ENCODE results near the gene DGKZ. TPM values are rescaled to one million over a fixed set of nuclear protein-coding genes. Genes with fewer than 3 reads are reported as not detected.
"Not testable (repeated sequence)": the region's sequence is repeated elsewhere in the genome, so short reads cannot be mapped to it uniquely, and the experiment has no call there.

DGKZ gene
- total RNA-seq, 1 donor from 2014 or later, result 78.8 TPM

DNA sequence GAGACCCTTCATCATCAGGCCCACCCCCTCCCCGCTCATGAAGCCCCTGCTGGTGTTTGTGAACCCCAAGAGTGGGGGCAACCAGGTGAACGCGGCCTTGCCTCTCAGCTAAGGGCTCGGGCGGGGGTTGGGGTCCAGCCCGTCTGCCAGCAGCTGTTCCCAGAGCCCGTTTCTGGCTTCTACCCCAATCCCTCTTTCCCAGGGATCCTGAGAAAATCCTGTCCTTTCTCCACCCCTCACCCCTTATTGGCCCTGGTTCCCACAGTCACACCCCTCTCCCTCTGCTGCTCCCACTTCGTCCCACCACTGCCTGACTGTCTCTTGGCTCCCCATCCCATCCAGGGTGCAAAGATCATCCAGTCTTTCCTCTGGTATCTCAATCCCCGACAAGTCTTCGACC, 24.8 kb downstream of the DGKZ start:
- Histone ChIP-seq H3K9me3 (no peaks in the 10 kb centered on the region), H3K4me3 (no peak overlapping the region), H3K4me1 (peaks cover 11% of the 10 kb centered on the region), H3K27me3 (no peaks in the 10 kb centered on the region), H3K36me3 (peaks cover 0 to 59% of the 10 kb centered on the region in 2 donors), H3K27ac (no peak overlapping the region)
- no peak for DNase-seq (ENCODE audit: extremely low spot score in 2 of 2)
- intact Hi-C loops (cut with DNase I), result no loop called here
- TF ChIP-seq, protein P1, sequence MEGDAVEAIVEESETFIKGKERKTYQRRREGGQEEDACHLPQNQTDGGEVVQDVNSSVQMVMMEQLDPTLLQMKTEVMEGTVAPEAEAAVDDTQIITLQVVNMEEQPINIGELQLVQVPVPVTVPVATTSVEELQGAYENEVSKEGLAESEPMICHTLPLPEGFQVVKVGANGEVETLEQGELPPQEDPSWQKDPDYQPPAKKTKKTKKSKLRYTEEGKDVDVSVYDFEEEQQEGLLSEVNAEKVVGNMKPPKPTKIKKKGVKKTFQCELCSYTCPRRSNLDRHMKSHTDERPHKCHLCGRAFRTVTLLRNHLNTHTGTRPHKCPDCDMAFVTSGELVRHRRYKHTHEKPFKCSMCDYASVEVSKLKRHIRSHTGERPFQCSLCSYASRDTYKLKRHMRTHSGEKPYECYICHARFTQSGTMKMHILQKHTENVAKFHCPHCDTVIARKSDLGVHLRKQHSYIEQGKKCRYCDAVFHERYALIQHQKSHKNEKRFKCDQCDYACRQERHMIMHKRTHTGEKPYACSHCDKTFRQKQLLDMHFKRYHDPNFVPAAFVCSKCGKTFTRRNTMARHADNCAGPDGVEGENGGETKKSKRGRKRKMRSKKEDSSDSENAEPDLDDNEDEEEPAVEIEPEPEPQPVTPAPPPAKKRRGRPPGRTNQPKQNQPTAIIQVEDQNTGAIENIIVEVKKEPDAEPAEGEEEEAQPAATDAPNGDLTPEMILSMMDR (IDR thresholded peaks at IDR 0.05), result no peak
- TF ChIP-seq POLR2AphosphoS5 (IDR thresholded peaks at IDR 0.05; ENCODE audit: insufficient read depth in 1 of 2, low read depth in 1 of 2) (no peak), POLR2A (IDR thresholded peaks at IDR 0.05) (no peak)

DNA sequence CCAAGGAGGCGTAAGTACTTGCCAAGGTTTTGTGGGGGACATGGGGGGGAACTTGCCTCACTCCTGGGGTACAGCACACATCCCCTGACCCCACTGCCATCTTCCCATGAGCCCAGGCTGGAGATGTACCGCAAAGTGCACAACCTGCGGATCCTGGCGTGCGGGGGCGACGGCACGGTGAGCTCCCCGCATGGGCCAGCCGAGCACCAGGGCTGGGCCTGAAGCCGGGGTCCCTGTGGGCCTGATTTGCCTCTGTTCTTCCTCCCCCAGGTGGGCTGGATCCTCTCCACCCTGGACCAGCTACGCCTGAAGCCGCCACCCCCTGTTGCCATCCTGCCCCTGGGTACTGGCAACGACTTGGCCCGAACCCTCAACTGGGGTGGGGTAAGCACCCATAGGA, 25.2 kb downstream of the DGKZ start:
- H3K9me3 ChIP-seq; H3K4me3 ChIP-seq; H3K4me1 ChIP-seq; H3K27ac ChIP-seq; intact Hi-C loops (cut with DNase I); H3K27me3 ChIP-seq; DNase-seq (ENCODE audit: extremely low spot score in 2 of 2): not testable (repeated sequence)
- peaks cover 0 to 59% of the 10 kb centered on the region in 2 donors for H3K36me3 ChIP-seq

DNA sequence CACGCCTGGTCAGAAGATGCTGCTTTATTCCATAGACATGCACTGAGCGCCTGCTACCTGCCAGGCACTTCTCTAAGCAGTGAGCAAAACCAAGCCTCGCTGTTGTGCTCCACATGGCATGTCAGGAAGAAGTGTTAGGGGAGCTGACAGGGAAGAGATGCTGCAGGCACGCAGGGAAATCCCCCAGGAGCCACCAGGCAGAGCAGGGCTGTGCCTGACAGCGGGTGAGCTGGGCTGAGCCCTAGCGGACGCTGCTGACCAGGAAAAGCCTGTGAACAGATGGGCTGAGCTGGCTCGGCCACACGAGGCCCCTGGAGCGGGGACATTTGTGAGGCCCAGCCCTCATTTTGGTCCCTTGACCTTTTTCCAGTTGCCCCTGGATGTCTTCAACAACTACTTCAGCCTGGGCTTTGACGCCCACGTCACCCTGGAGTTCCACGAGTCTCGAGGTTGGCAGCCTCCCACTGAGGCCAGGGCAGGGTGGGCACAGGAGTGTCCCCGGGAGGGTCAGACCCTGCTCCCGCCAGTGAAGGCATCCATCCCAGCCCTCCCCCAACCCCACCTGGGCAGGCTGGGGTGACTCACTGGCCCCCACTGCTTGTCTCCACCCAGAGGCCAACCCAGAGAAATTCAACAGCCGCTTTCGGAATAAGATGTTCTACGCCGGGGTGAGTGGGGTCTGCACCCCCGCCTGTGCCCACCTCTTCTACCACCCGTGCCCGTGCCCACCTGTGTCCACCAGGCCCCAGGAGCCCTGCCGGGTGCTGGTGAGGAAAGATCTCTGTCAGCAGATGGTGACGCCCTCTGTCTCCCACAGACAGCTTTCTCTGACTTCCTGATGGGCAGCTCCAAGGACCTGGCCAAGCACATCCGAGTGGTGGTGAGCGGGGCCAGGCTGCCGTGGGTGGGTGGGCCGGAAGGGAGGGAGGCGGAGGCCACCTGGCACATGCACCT, 26.8 kb downstream of the DGKZ start:
- Histone ChIP-seq H3K4me3 (no peak overlapping the region), H3K9me3 (no peaks in the 10 kb centered on the region), H3K4me1 (no peaks in the 10 kb centered on the region), H3K27me3 (no peaks in the 10 kb centered on the region), H3K27ac (no peak overlapping the region), H3K36me3 (peaks cover 0 to 59% of the 10 kb centered on the region in 2 donors)
- intact Hi-C loops (cut with DNase I), result no loop called here
- TF ChIP-seq POLR2A (IDR thresholded peaks at IDR 0.05) (no peak), POLR2AphosphoS5 (IDR thresholded peaks at IDR 0.05; ENCODE audit: insufficient read depth in 1 of 2, low read depth in 1 of 2) (no peak)
- TF ChIP-seq, protein P1 (IDR thresholded peaks at IDR 0.05), result no peak
- DNase-seq (ENCODE audit: extremely low spot score in 2 of 2), result no peak

DNA sequence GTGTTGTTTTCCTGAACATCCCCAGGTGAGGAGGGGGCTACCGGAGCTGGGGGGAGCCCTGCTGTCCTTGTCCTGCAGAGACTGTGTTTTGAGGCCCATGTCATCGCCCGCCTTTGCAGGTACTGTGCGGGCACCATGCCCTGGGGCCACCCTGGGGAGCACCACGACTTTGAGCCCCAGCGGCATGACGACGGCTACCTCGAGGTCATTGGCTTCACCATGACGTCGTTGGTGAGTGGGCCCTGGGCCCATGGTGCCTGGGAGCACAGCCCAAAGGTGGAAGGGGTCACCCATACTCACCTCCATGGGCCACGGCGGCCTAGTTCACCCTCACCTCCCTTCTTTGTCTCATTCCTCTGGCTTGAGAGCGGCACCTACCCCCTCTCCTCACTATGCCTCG, 27.6 kb downstream of the DGKZ start:
- DNase-seq (ENCODE audit: extremely low spot score in 2 of 2), result no peak
- TF ChIP-seq, protein P1 (IDR thresholded peaks at IDR 0.05), result no peak
- TF ChIP-seq POLR2A (IDR thresholded peaks at IDR 0.05) (no peak), POLR2AphosphoS5 (IDR thresholded peaks at IDR 0.05; ENCODE audit: insufficient read depth in 1 of 2, low read depth in 1 of 2) (no peak)
- H3K9me3 ChIP-seq, result no peaks in the 10 kb centered on the region
- no peaks in the 10 kb centered on the region for H3K27me3 ChIP-seq
- H3K36me3 ChIP-seq, result peaks cover 0 to 57% of the 10 kb centered on the region in 2 donors
- intact Hi-C loops (cut with DNase I), result no loop called here
- H3K27ac ChIP-seq, result no peak overlapping the region
- no peaks in the 10 kb centered on the region for H3K4me1 ChIP-seq
- no peak overlapping the region for H3K4me3 ChIP-seq

DNA sequence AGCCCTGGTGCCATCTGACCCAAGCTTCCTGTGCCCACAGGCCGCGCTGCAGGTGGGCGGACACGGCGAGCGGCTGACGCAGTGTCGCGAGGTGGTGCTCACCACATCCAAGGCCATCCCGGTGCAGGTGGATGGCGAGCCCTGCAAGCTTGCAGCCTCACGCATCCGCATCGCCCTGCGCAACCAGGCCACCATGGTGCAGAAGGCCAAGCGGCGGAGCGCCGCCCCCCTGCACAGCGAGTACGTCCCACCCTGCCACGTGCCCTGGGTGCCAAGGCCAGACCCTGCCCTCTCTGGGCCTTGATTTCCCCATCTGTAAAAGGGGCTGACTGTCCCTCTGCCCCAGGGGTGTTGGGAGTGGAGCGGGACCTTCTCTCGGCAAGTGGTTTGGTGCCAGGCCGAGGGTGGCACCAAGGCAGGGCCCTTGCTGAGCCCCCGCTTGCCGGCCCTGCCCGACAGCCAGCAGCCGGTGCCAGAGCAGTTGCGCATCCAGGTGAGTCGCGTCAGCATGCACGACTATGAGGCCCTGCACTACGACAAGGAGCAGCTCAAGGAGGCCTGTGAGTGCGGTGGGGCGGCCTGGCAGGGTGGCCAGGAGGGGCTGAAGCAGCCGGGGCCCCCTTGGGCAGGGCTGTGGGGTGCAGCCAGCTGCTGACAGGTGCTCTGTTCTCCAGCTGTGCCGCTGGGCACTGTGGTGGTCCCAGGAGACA, 28.3 kb downstream of the DGKZ start:
- H3K27ac ChIP-seq, result no peak overlapping the region
- no peaks in the 10 kb centered on the region for H3K9me3 ChIP-seq
- DNase-seq (ENCODE audit: extremely low spot score in 2 of 2), result no peak
- H3K4me1 ChIP-seq, result peaks cover 5% of the 10 kb centered on the region
- H3K27me3 ChIP-seq, result no peaks in the 10 kb centered on the region
- intact Hi-C loops (cut with DNase I), result no loop called here
- no peak overlapping the region for H3K4me3 ChIP-seq
- peaks cover 0 to 50% of the 10 kb centered on the region in 2 donors for H3K36me3 ChIP-seq
- TF ChIP-seq, protein P1 (IDR thresholded peaks at IDR 0.05), result no peak
- TF ChIP-seq POLR2AphosphoS5 (IDR thresholded peaks at IDR 0.05; ENCODE audit: insufficient read depth in 1 of 2, low read depth in 1 of 2) (no peak), POLR2A (IDR thresholded peaks at IDR 0.05) (no peak)

All from vagina (tissue), 2 donors.